Erythroblast (primary cell): Measurements from ENCODE around the gene KCNAB3.
"Not testable (repeated sequence)": the region's sequence is repeated elsewhere in the genome, so short reads cannot be mapped to it uniquely, and the experiment has no call there.

Source experiments
- GATA1 ChIP-seq: IDR thresholded peaks from 2 replicates; pipeline ENCODE4 v1.6.1; 2011; ENCODE audit warnings: low read depth, mild to moderate bottlenecking, control low read depth, low read length, moderate library complexity
- POLR2A ChIP-seq: IDR thresholded peaks from 2 replicates; pipeline ENCODE4 v1.6.1; 2011; ENCODE audit warnings: mild to moderate bottlenecking, low read length

DNA sequence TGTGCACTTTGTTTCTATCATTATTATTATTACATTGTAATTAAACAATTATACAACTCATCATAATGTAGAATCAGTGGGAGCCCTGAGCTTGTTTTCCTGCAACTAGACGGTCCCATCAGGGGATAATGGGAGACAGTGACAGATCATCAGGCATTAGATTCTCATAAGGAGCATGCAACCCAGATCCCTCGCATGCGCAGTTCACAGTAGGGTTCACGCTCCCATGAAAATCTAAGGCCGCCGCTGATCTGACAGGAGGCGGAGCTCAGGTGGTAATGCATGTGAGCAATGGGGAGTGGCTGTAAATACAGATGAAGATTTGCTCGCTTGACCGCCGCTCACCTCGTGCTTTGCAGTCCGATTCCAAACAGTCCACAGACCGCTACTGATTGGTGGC is 23.6 kb upstream of the KCNAB3 start:
- TF ChIP-seq POLR2A, GATA1: not testable (repeated sequence)
